Spleen (tissue), 11 donors: ENCODE results near the gene ABCC1. TPM values are rescaled to one million over a fixed set of nuclear protein-coding genes. Genes with fewer than 3 reads are reported as not detected.

ENCODE experiments used
- DNase-seq: peaks from one replicate; pipeline ENCODE4 v3.0.0-alpha.2; 2020
- H3K27ac ChIP-seq, 8 donors: fragments of 200-600 bp; sonication (generic) in 7 of 8; 1 replicate in 4 of 8; 2 replicates in 4 of 8; pipeline versions ENCODE4 v1.5.0 to v1.8.0; 2016 to 2021; ENCODE audit warnings: inconsistent platforms in 4 of 8, mild to moderate bottlenecking in 4 of 8, moderate library complexity in 1 of 8
- H3K27me3 ChIP-seq, 7 donors: fragments of 200-600 bp; sonication (generic) in 6 of 7; replicated peaks in 1 of 7; 1 replicate in 4 of 7; 2 replicates in 3 of 7; pipeline versions ENCODE4 v1.5.0 to v1.8.0; 2016 to 2021; ENCODE audit warnings: inconsistent platforms in 3 of 7, mild to moderate bottlenecking in 1 of 7
- H3K36me3 ChIP-seq, 6 donors: fragments of 200-600 bp; sonication (generic) in 5 of 6; 1 replicate in 4 of 6; 2 replicates in 2 of 6; pipeline versions ENCODE4 v1.5.0 to v1.8.0; 2016 to 2021; ENCODE audit warnings: inconsistent platforms in 2 of 6
- H3K4me1 ChIP-seq, 6 donors: fragments of 200-600 bp; sonication (generic) in 5 of 6; 1 replicate in 3 of 6; 2 replicates in 3 of 6; pipeline versions ENCODE4 v1.5.0 to v1.8.0; 2016 to 2021; ENCODE audit warnings: inconsistent platforms in 3 of 6
- H3K4me3 ChIP-seq, 8 donors: fragments of 200-600 bp; sonication (generic) in 7 of 8; 1 replicate in 4 of 8; 2 replicates in 4 of 8; pipeline versions ENCODE4 v1.5.0 to v1.8.0; 2016 to 2021; ENCODE audit warnings: inconsistent platforms in 4 of 8, mild to moderate bottlenecking in 4 of 8, moderate library complexity in 2 of 8
- H3K9me3 ChIP-seq, 8 donors: fragments of 200-600 bp; sonication (generic) in 7 of 8; 1 replicate in 4 of 8; 2 replicates in 4 of 8; pipeline versions ENCODE4 v1.5.0 to v1.8.0; 2016 to 2021; ENCODE audit warnings: inconsistent platforms in 4 of 8
- CTCF ChIP-seq, 11 experiments: fragments of 200-600 bp in 7 of 11; fragments of 450-650 bp in 4 of 11; sonication (generic) in 4 of 11; IDR thresholded peaks in 8 of 11; conservative IDR thresholded peaks in 3 of 11; 1 replicate in 7 of 11; 2 replicates in 4 of 11; pipeline versions ENCODE4 v1.4.0 to v1.8.0; 2016 to 2021; ENCODE audit warnings: antibody characterized with exemption in 11 of 11, inconsistent platforms in 4 of 11, mild to moderate bottlenecking in 1 of 11
- POLR2A ChIP-seq, 3 donors: fragments of 450-650 bp; IDR thresholded peaks; one replicate each; pipeline ENCODE4 v1.5.1; 2017; ENCODE audit warnings: antibody characterized with exemption in 3 of 3, mild to moderate bottlenecking in 1 of 3
- POLR2AphosphoS5 ChIP-seq, 3 donors: sonication (generic); formaldehyde crosslinking; IDR thresholded peaks; one replicate each; pipeline ENCODE4 v1.5.1; 2017; ENCODE audit warnings: antibody characterized with exemption in 3 of 3
- WGBS, 5 donors: extraction: QIAGEN DNeasy Blood & Tissue Kit in 3 of 5; methylation state at CpG; one replicate each; pipeline versions ENCODE4 v1.1.5 to v1.1.7; 2013 to 2018; 5-methylcytosine and 5-hydroxymethylcytosine counted together
- intact Hi-C: fragments of 100-400 bp; cut with DNase I; formaldehyde crosslinking; loops from one replicate; pipeline ENCODE4 v1.15.0; 2023; ENCODE audit warnings: low total_unique reads
- polyA plus RNA-seq, 3 donors: library from polyadenylated mRNA; stranded (reverse); fragments of 200-250 nt; gene quantifications; one replicate each; pipeline ENCODE4 v1.2.1, GENCODE V29; 2013
- total RNA-seq, 7 donors: library from RNA; depleted of rRNA in 3 of 7; stranded (reverse); fragments of >200 nt in 3 of 7; fragmentation: NEBNext Ultra II Directional in 4 of 7; extraction: Animal tissue kit (Norgen Biotek cat#: 25700) in 4 of 7; gene quantifications; one replicate each; pipeline versions ENCODE4 v1.1.0 to v1.2.1, GENCODE V29; 2016 to 2021
- donor health status: healthy with polysubstance abuse.
- donor health status: DM: no; HTN: no; CAD: no; lungs with moderate emphysema.
- donor health status: DM: no; HTN: no; CAD: no.
- donor health status: Bipolar disorder and iron deficiency.
- donor health status: healthy.
- donor health status: DM: no; HTN: no; CAD: no.
- donor health status: DM: yes; HTN: yes; CAD: no.

ABCC1 gene
- total and polyA plus RNA-seq, 10 donors: 7.8 to 65.7 (median 52.5) TPM

- no peak for DNase-seq
- no peaks in the 10 kb centered on the region for H3K9me3 ChIP-seq
- no peaks in the 10 kb centered on the region for H3K4me1 ChIP-seq
- intact Hi-C loops: no loop called here
- WGBS, 5 donors: 58 to 76% (median 62%) methylated on average over 7 to 8 of the region's 8 CpGs
- TF ChIP-seq CTCF (IDR thresholded peaks at IDR 0.05 in 8 of 11, conservative IDR thresholded peaks at IDR 0.05 in 3 of 11) (no peak), POLR2A (IDR thresholded peaks at IDR 0.05) (no peak), POLR2AphosphoS5 (IDR thresholded peaks at IDR 0.05) (no peak)
- H3K27ac ChIP-seq: no peak overlapping the region
- no peak overlapping the region for H3K4me3 ChIP-seq
- H3K36me3 ChIP-seq: no peaks in the 10 kb centered on the region
- H3K27me3 ChIP-seq: peaks cover 0 to 6% (median 0%) of the 10 kb centered on the region in 7 donors
Observed at GRCh38 chr16:16191493-16192167, 242.2 kb downstream of the ABCC1 start.

Other genes starting within 250 kb of the ABCC1 start
- 100 to 1,000 TPM in 6 of 7 donors, 10 to 100 TPM in 1; 59.0 to 135 (median 114) TPM for gene MYH11, start 92.6 kb upstream of the ABCC1 start, total RNA-seq
- gene MYH11, start 92.6 kb upstream of the ABCC1 start, polyA plus RNA-seq: 10 to 100 TPM in 2 of 3 donors, 1 to 10 TPM in 1; 9.6 to 29.9 (median 23.3) TPM
- gene CEP20, start 61.0 kb upstream of the ABCC1 start, total RNA-seq: 10 to 100 TPM; 23.6 to 29.2 (median 27.1) TPM
- gene CEP20, start 61.0 kb upstream of the ABCC1 start, polyA plus RNA-seq: 10 to 100 TPM; 14.7 to 24.7 (median 19.9) TPM